HG03432 (cell line): ENCODE results near the gene TINAGL1.

Source experiments
- ATAC-seq: cut with Tn5 transposase; IDR thresholded peaks from one replicate; pipeline ENCODE4 v1.9.1; 2021; ENCODE audit warnings: mild to moderate bottlenecking, moderate library complexity; ENCODE audit not compliant: unreplicated experiment

TINAGL1 gene, protein sequence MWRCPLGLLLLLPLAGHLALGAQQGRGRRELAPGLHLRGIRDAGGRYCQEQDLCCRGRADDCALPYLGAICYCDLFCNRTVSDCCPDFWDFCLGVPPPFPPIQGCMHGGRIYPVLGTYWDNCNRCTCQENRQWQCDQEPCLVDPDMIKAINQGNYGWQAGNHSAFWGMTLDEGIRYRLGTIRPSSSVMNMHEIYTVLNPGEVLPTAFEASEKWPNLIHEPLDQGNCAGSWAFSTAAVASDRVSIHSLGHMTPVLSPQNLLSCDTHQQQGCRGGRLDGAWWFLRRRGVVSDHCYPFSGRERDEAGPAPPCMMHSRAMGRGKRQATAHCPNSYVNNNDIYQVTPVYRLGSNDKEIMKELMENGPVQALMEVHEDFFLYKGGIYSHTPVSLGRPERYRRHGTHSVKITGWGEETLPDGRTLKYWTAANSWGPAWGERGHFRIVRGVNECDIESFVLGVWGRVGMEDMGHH

GRCh38 chr1:31576201-31576669 is at the start of gene TINAGL1:
Gene TINAGL1, plus strand, starts transcription at chr1:31576515. Its CDS starts 634 bp downstream, at chr1:31577149.
- no peak for ATAC-seq

- no peak for ATAC-seq
Observed at GRCh38 chr1:31529999-31530684, 46.2 kb upstream of the TINAGL1 start.

DNA sequence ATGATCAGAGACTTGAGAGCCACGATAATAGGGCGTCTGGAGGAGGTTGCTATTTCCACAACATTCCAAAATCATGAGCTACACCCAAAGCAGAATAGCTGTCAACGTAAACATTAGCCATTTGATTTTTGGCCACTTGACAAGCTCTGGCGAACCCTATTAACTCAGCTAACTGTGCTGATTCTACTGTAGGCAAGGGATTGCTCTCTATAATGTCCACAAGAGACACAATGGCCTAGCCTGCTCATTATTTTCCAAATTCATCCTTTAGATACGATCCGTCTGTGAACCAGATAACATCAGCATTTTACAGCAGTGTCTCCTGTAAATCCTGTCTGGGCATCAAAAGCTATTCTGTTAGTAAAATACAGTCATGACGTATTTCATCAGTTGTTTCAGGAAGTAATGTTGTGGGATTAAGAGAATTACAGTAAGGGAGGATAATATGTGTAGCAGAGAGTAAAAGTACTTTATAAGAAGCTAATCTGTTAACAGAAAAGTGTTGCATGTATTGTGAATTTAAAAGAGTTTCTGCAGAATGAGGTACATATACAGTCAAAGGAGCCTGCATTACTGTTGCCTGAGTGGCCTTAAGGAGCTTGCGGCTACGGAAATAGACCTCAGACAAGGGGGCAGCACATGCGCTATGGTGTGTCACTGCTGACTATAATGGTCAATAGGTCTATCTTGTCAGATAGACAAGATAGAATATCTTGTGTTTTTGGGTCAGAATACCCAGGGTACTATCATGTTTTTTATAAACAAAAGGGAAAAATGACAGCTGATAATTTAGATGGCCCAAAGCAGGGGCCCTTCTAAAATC is 44.9 kb upstream of the TINAGL1 start:
- ATAC-seq = no peak

- ATAC-seq = no peak
Observed at GRCh38 chr1:31532173-31532572, 44.1 kb upstream of the TINAGL1 start.

- ATAC-seq = no peak
Observed at GRCh38 chr1:31535561-31535960, 40.8 kb upstream of the TINAGL1 start.

- ATAC-seq = no peak
Observed at GRCh38 chr1:31539329-31539728, 37.0 kb upstream of the TINAGL1 start.

GRCh38 chr1:31541194-31541593 is 35.1 kb upstream of the TINAGL1 start:
- no peak for ATAC-seq

GRCh38 chr1:31545927-31546540 is 30.3 kb upstream of the TINAGL1 start:
- no peak for ATAC-seq

- ATAC-seq = no peak
Observed at GRCh38 chr1:31548534-31548906, 27.8 kb upstream of the TINAGL1 start.

GRCh38 chr1:31548907-31549808 is 27.2 kb upstream of the TINAGL1 start:
- peak; percentile 74 for ATAC-seq

- ATAC-seq = peak; percentile 62
Observed at GRCh38 chr1:31549809-31550620, 26.3 kb upstream of the TINAGL1 start.

- ATAC-seq = no peak
Observed at GRCh38 chr1:31551208-31551607, 25.1 kb upstream of the TINAGL1 start.

- no peak for ATAC-seq
Observed at GRCh38 chr1:31552489-31552888, 23.8 kb upstream of the TINAGL1 start.

GRCh38 chr1:31556481-31557006 is 19.8 kb upstream of the TINAGL1 start:
- ATAC-seq = no peak

- ATAC-seq = no peak
Observed at GRCh38 chr1:31559715-31560114, 16.6 kb upstream of the TINAGL1 start.

GRCh38 chr1:31560394-31560793 is 15.9 kb upstream of the TINAGL1 start:
- no peak for ATAC-seq

DNA sequence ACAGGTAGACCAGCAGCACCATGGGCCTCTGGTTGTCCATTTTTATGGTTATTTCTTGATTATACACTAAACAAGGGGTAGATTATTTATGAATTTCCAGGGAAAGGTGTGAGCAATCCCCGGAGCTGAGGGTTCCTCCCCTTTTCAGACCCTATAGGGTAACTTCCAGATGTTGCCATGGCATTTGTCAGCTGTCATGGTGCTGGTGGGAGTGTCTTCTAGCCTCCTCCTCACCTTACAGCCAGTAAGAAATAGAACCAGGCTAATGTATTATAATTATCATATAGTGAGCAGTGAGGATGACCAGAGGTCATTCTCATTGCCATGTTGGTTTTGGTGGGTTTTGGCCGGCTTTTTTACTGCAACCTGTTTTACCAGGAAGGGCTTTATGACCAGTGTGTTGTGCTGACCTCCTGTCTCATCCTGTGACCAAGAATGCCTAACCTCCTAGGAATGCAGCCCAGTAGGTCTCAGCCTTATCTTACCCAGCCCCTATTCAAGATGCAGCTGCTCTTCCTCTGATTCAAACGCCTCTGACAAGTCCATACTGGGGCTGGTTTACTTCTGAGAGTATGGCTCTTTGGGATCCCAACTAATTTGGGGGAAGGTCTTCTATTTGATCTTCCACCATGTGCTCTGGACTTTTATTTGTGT is 13.5 kb upstream of the TINAGL1 start:
- no peak for ATAC-seq

DNA sequence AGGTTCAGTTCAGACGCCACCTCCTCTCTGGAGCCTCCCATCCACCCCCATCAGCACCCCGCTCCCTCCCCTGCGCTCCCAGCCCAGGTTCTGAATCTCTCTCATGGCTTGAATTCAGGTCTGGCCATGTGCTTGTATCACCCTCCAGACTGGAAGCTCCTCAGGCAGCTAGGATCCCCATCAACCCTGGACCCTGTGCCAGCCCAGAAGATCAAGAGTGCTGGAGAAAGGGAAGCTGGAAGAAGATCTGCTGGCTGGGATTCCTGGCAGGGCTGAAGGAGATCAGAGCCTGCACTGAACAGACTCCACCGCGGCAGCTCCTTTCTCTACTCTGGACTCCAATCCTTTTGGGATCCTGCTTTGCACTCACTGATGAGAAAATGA is 11.7 kb upstream of the TINAGL1 start:
- no peak for ATAC-seq
